Epithelial cell of proximal tubule (primary cell): ENCODE results near the gene SLC26A8. TPM values are rescaled to one million over a fixed set of nuclear protein-coding genes. Genes with fewer than 3 reads are reported as not detected.
"Not testable (repeated sequence)": the region's sequence is repeated elsewhere in the genome, so short reads cannot be mapped to it uniquely, and the experiment has no call there.

Experiments used
- DNase-seq: peaks from one replicate; pipeline ENCODE4 v3.0.0-alpha.2; 2011; ENCODE audit warnings: low read depth
- H3K4me3 ChIP-seq: 2 replicates; pipeline ENCODE4 v1.5.1; 2011; ENCODE audit warnings: low read depth, mild to moderate bottlenecking, low read length
- CTCF ChIP-seq: conservative IDR thresholded peaks from 2 replicates; pipeline ENCODE4 v1.5.1; 2012; ENCODE audit warnings: low read depth, mild to moderate bottlenecking, low read length
- total RNA-seq: library from RNA; depleted of rRNA; stranded (reverse); fragments of >200 nt; gene quantifications from 2 replicates; pipeline ENCODE4 v1.2.3, GENCODE V29; 2015

The SLC26A8 gene
- total RNA-seq, 1 donor from 2014 or later = not detected

- TF ChIP-seq CTCF = no peak
- H3K4me3 ChIP-seq = no peak overlapping the region
- no peak for DNase-seq
Observed at GRCh38 chr6:35916056-35916455, 108.4 kb downstream of the SLC26A8 start.

- DNase-seq = no peak
- TF ChIP-seq CTCF = no peak
- no peak overlapping the region for H3K4me3 ChIP-seq
Observed at GRCh38 chr6:35914536-35914935, 109.9 kb downstream of the SLC26A8 start.

- no peak overlapping the region for H3K4me3 ChIP-seq
- TF ChIP-seq CTCF = no peak
- no peak for DNase-seq
Observed at GRCh38 chr6:35911871-35912653, 112.4 kb downstream of the SLC26A8 start.

- not testable (repeated sequence) for DNase-seq, H3K4me3 ChIP-seq
Observed at GRCh38 chr6:35909571-35909970, 114.9 kb downstream of the SLC26A8 start.

GRCh38 chr6:35908753-35909401 is 115.6 kb downstream of the SLC26A8 start:
- DNase-seq, H3K4me3 ChIP-seq: not testable (repeated sequence)

GRCh38 chr6:35907750-35908149 is 116.7 kb downstream of the SLC26A8 start:
- DNase-seq = no peak
- no peak for TF ChIP-seq CTCF
- no peak overlapping the region for H3K4me3 ChIP-seq

GRCh38 chr6:35906499-35906846 is 118.0 kb downstream of the SLC26A8 start:
- no peak for TF ChIP-seq CTCF
- no peak overlapping the region for H3K4me3 ChIP-seq
- DNase-seq = no peak
